GM18519 (cell line): ENCODE measurements around the gene EPGN.
A peak's percentile ranks its signal among the peaks of the same experiment; 100 is the strongest.
"Not testable (repeated sequence)": the region's sequence is repeated elsewhere in the genome, so short reads cannot be mapped to it uniquely, and the experiment has no call there.

Experiments
- ATAC-seq: cut with Tn5 transposase; IDR thresholded peaks from one replicate; pipeline ENCODE4 v1.9.1; 2021; ENCODE audit warnings: mild to moderate bottlenecking, moderate library complexity; ENCODE audit not compliant: unreplicated experiment, low FRiP score

EPGN gene

GRCh38 chr4:74335341-74336021 lies 27.2 kb downstream of the EPGN start:
- peak; percentile 88 for ATAC-seq

- ATAC-seq = no peak
These were observed 30.6 kb downstream of the EPGN start for GRCh38 chr4:74338792-74339333.

- ATAC-seq = no peak
These were observed 31.2 kb downstream of the EPGN start for GRCh38 chr4:74339501-74339900.

- ATAC-seq = not testable (repeated sequence)
These were observed 32.2 kb downstream of the EPGN start for GRCh38 chr4:74340421-74340820.

GRCh38 chr4:74344031-74344430 lies 35.8 kb downstream of the EPGN start:
- no peak for ATAC-seq

- ATAC-seq = no peak
These were observed 45.6 kb downstream of the EPGN start for GRCh38 chr4:74353858-74354257.

- ATAC-seq = no peak
These were observed 49.7 kb downstream of the EPGN start for GRCh38 chr4:74357965-74358364.

- no peak for ATAC-seq
These were observed 53.4 kb downstream of the EPGN start for GRCh38 chr4:74361671-74362070.

- ATAC-seq = no peak
These were observed 54.1 kb downstream of the EPGN start for GRCh38 chr4:74362347-74362746.

- no peak for ATAC-seq
These were observed 56.0 kb downstream of the EPGN start for GRCh38 chr4:74364256-74364651.

GRCh38 chr4:74364652-74365491 lies 56.6 kb downstream of the EPGN start, which contains the start of gene EREG:
TSS of gene EREG (plus strand) at chr4:74365145. CDS start at chr4:74365309, 164 bp downstream.
- ATAC-seq = no peak

GRCh38 chr4:74365761-74366160 lies 57.5 kb downstream of the EPGN start:
- ATAC-seq = no peak
